Liver (tissue), 9 donors: ENCODE data around the gene PKN2. TPM values are rescaled to one million over a fixed set of nuclear protein-coding genes. Genes with fewer than 3 reads are reported as not detected.

Experiments used
- DNase-seq: peaks from one replicate; pipeline ENCODE4 v3.0.0-alpha.2; 2017; ENCODE audit warnings: low spot score
- H3K27ac ChIP-seq, 2 donors: one replicate each; pipeline ENCODE4 v1.7.0; 2013; ENCODE audit warnings: inconsistent platforms in 2 of 2, low read length in 2 of 2, control low read depth in 1 of 2, low read depth in 1 of 2, mild to moderate bottlenecking in 1 of 2
- H3K27me3 ChIP-seq, 4 donors: one replicate each; pipeline versions ENCODE4 v1.6.1 to v1.7.0; 2013; ENCODE audit warnings: low read length in 3 of 4, inconsistent platforms in 1 of 4, mild to moderate bottlenecking in 1 of 4, moderate library complexity in 1 of 4; ENCODE audit not compliant: control insufficient read depth in 4 of 4, insufficient read depth in 4 of 4
- H3K36me3 ChIP-seq, 4 donors: one replicate each; pipeline versions ENCODE4 v1.6.1 to v1.7.0; 2013; ENCODE audit warnings: low read length in 3 of 4, mild to moderate bottlenecking in 3 of 4, low read depth in 1 of 4, moderate library complexity in 1 of 4; ENCODE audit not compliant: control insufficient read depth in 4 of 4, insufficient read depth in 3 of 4
- H3K4me1 ChIP-seq, 4 donors: one replicate each; pipeline versions ENCODE4 v1.6.1 to v1.7.0; 2013; ENCODE audit warnings: low read length in 3 of 4, mild to moderate bottlenecking in 3 of 4, moderate library complexity in 1 of 4; ENCODE audit not compliant: control insufficient read depth in 4 of 4, insufficient read depth in 4 of 4
- H3K4me3 ChIP-seq, 3 donors: one replicate each; pipeline versions ENCODE4 v1.6.1 to v1.7.0; 2013; ENCODE audit warnings: low read length in 3 of 3, control low read depth in 1 of 3, low read depth in 1 of 3, mild to moderate bottlenecking in 1 of 3
- H3K9ac ChIP-seq, 2 donors: one replicate each; pipeline ENCODE4 v1.7.0; 2013; ENCODE audit warnings: low read length in 2 of 2, mild to moderate bottlenecking in 2 of 2, moderate library complexity in 2 of 2, control low read depth in 1 of 2, low read depth in 1 of 2
- H3K9me3 ChIP-seq, 4 donors: one replicate each; pipeline versions ENCODE4 v1.6.1 to v1.7.0; 2013; ENCODE audit warnings: low read length in 3 of 4; ENCODE audit not compliant: control insufficient read depth in 4 of 4
- ATF3 ChIP-seq: IDR thresholded peaks from 2 replicates; pipeline ENCODE4 v1.6.1; 2016; ENCODE audit warnings: antibody characterized with exemption
- EGR1 ChIP-seq, 2 donors: IDR thresholded peaks; 2 replicates each; pipeline ENCODE4 v1.6.1; 2016 to 2018; ENCODE audit warnings: antibody characterized with exemption in 2 of 2, low read depth in 2 of 2
- FOXA1 ChIP-seq: IDR thresholded peaks from 2 replicates; pipeline ENCODE4 v1.6.1; 2016; ENCODE audit warnings: antibody characterized with exemption
- FOXA2 ChIP-seq: IDR thresholded peaks from 2 replicates; pipeline ENCODE4 v1.6.1; 2016; ENCODE audit warnings: antibody characterized with exemption
- HNF4A ChIP-seq, 2 donors: conservative IDR thresholded peaks; 2 replicates each; pipeline ENCODE4 v1.6.1; 2016; ENCODE audit warnings: antibody characterized with exemption in 2 of 2, mild to moderate bottlenecking in 2 of 2
- HNF4G ChIP-seq: IDR thresholded peaks from 2 replicates; pipeline ENCODE4 v1.6.1; 2016; ENCODE audit warnings: antibody characterized with exemption
- JUND ChIP-seq, 2 donors: IDR thresholded peaks; 2 replicates each; pipeline ENCODE4 v1.6.1; 2016; ENCODE audit warnings: antibody characterized with exemption in 2 of 2
- MAX ChIP-seq: IDR thresholded peaks from 2 replicates; pipeline ENCODE4 v1.6.1; 2016; ENCODE audit warnings: antibody characterized with exemption
- NR2F2 ChIP-seq: IDR thresholded peaks from 2 replicates; pipeline ENCODE4 v1.6.1; 2016; ENCODE audit warnings: antibody characterized with exemption
- REST ChIP-seq: IDR thresholded peaks from 2 replicates; pipeline ENCODE4 v1.6.1; 2016; ENCODE audit warnings: antibody characterized with exemption, mild to moderate bottlenecking
- RXRA ChIP-seq, 2 donors: IDR thresholded peaks; 2 replicates each; pipeline ENCODE4 v1.6.1; 2017 to 2018; ENCODE audit warnings: antibody characterized with exemption in 2 of 2, mild to moderate bottlenecking in 1 of 2
- TAF1 ChIP-seq: conservative IDR thresholded peaks from 2 replicates; pipeline ENCODE4 v1.6.1; 2016; ENCODE audit warnings: antibody characterized with exemption, mild to moderate bottlenecking
- ZBTB33 ChIP-seq: IDR thresholded peaks from 2 replicates; pipeline ENCODE4 v1.6.1; 2016; ENCODE audit warnings: antibody characterized with exemption
- WGBS: extraction: QIAGEN DNeasy Blood & Tissue Kit; methylation state at CpG from one replicate; pipeline ENCODE4 v1.1.7; 2013; 5-methylcytosine and 5-hydroxymethylcytosine counted together
- polyA plus RNA-seq, 2 donors: library from polyadenylated mRNA; stranded (reverse) in 1 of 2; unstranded in 1 of 2; fragments of 200-250 nt in 1 of 2; fragments of >200 nt in 1 of 2; fragmentation: Nextera tagmentation in 1 of 2; extraction: Ambion mirVana in 1 of 2; gene quantifications; one replicate each; pipeline versions ENCODE4 v1.2.1 to v1.2.3, GENCODE V29; 2013 to 2015
- total RNA-seq, 2 donors: library from RNA; depleted of rRNA; stranded (reverse); fragments of >200 nt; gene quantifications; one replicate each; pipeline ENCODE4 v1.2.3, GENCODE V29; 2014
- TF ChIP-seq, protein P1 (sequence below): fragments of 150-350 bp; IDR thresholded peaks from 2 replicates; pipeline ENCODE4 v1.5.1; 2017; ENCODE audit warnings: improper control_type of control experiment, low read depth, low read length; ENCODE audit not compliant: missing input control
- donor health status: healthy.
- donor health status: healthy.
- donor health status: healthy.
- donor health status: healthy.
- donor health status: healthy.

PKN2 gene
- total and polyA plus RNA-seq, 4 donors, result 4.4 to 20.7 (median 13.3) TPM

GRCh38 chr1:88673446-88673845, 10.6 kb upstream of the PKN2 start:
- Histone ChIP-seq H3K9ac (no peak overlapping the region), H3K4me3 (no peak overlapping the region), H3K4me1 (peaks cover 0 to 3% (median 0%) of the 10 kb centered on the region in 4 donors), H3K27ac (no peak overlapping the region), H3K27me3 (no peaks in the 10 kb centered on the region), H3K36me3 (no peaks in the 10 kb centered on the region), H3K9me3 (no peaks in the 10 kb centered on the region)
- no peak for TF ChIP-seq FOXA2
- no peak for TF ChIP-seq JUND (IDR thresholded peaks at IDR 0.05)
- no peak for TF ChIP-seq HNF4G
- no peak for TF ChIP-seq FOXA1
- no peak for TF ChIP-seq RXRA (IDR thresholded peaks at IDR 0.05)
- no peak for TF ChIP-seq MAX
- TF ChIP-seq EGR1 (IDR thresholded peaks at IDR 0.05; ENCODE audit: low read depth in 2 of 2), result no peak
- no peak for TF ChIP-seq NR2F2
- no peak for TF ChIP-seq ATF3
- TF ChIP-seq REST, result no peak
- TF ChIP-seq, protein P1, sequence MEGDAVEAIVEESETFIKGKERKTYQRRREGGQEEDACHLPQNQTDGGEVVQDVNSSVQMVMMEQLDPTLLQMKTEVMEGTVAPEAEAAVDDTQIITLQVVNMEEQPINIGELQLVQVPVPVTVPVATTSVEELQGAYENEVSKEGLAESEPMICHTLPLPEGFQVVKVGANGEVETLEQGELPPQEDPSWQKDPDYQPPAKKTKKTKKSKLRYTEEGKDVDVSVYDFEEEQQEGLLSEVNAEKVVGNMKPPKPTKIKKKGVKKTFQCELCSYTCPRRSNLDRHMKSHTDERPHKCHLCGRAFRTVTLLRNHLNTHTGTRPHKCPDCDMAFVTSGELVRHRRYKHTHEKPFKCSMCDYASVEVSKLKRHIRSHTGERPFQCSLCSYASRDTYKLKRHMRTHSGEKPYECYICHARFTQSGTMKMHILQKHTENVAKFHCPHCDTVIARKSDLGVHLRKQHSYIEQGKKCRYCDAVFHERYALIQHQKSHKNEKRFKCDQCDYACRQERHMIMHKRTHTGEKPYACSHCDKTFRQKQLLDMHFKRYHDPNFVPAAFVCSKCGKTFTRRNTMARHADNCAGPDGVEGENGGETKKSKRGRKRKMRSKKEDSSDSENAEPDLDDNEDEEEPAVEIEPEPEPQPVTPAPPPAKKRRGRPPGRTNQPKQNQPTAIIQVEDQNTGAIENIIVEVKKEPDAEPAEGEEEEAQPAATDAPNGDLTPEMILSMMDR, result no peak
- TF ChIP-seq HNF4A (conservative IDR thresholded peaks at IDR 0.05), result no peak
- no peak for DNase-seq

- no peak for DNase-seq
- peaks cover 0 to 4% (median 3%) of the 10 kb centered on the region in 4 donors for H3K4me1 ChIP-seq
- H3K27ac ChIP-seq, result no peak overlapping the region
- H3K4me3 ChIP-seq, result no peak overlapping the region
- no peaks in the 10 kb centered on the region for H3K9me3 ChIP-seq
- TF ChIP-seq, protein P1, result no peak
- TF ChIP-seq HNF4G, result no peak
- no peak for TF ChIP-seq TAF1
- no peak for TF ChIP-seq FOXA2
- no peak for TF ChIP-seq EGR1 (IDR thresholded peaks at IDR 0.05; ENCODE audit: low read depth in 2 of 2)
- TF ChIP-seq ZBTB33, result no peak
- TF ChIP-seq ATF3, result no peak
- TF ChIP-seq NR2F2, result no peak
- no peak for TF ChIP-seq MAX
- H3K27me3 ChIP-seq, result no peaks in the 10 kb centered on the region
- 81% methylated on average over 3 of the region's 3 CpGs for WGBS
- no peaks in the 10 kb centered on the region for H3K36me3 ChIP-seq
- no peak overlapping the region for H3K9ac ChIP-seq
These were observed 5.7 kb upstream of the PKN2 start for GRCh38 chr1:88678405-88678804.
